ENCODE data around the gene GNAI2.

Gene GNAI2

GRCh38 chr3:50264964-50265485 is 29.0 kb downstream of the GNAI2 start:
- ATAC-seq = no peak
- no peak for TF ChIP-seq TOX (CRISPR knock-in tag; IDR thresholded peaks at IDR 0.05; ENCODE audit: borderline replicate concordance)
- TF ChIP-seq SNAI2 (CRISPR knock-in tag; IDR thresholded peaks at IDR 0.05) = no peak
- TF ChIP-seq, protein P1, sequence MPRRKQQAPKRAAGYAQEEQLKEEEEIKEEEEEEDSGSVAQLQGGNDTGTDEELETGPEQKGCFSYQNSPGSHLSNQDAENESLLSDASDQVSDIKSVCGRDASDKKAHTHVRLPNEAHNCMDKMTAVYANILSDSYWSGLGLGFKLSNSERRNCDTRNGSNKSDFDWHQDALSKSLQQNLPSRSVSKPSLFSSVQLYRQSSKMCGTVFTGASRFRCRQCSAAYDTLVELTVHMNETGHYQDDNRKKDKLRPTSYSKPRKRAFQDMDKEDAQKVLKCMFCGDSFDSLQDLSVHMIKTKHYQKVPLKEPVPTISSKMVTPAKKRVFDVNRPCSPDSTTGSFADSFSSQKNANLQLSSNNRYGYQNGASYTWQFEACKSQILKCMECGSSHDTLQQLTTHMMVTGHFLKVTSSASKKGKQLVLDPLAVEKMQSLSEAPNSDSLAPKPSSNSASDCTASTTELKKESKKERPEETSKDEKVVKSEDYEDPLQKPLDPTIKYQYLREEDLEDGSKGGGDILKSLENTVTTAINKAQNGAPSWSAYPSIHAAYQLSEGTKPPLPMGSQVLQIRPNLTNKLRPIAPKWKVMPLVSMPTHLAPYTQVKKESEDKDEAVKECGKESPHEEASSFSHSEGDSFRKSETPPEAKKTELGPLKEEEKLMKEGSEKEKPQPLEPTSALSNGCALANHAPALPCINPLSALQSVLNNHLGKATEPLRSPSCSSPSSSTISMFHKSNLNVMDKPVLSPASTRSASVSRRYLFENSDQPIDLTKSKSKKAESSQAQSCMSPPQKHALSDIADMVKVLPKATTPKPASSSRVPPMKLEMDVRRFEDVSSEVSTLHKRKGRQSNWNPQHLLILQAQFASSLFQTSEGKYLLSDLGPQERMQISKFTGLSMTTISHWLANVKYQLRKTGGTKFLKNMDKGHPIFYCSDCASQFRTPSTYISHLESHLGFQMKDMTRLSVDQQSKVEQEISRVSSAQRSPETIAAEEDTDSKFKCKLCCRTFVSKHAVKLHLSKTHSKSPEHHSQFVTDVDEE (CRISPR knock-in tag; IDR thresholded peaks at IDR 0.05) = no peak
- TF ChIP-seq BACH2 (CRISPR knock-in tag; IDR thresholded peaks at IDR 0.05; ENCODE audit: borderline replicate concordance) = no peak
- TF ChIP-seq ZFP3 (CRISPR knock-in tag; IDR thresholded peaks at IDR 0.05) = 0 out of 2 replicates have a peak, but pooled peaks have one; percentile 22
- no peak for TF ChIP-seq ZNF565 (CRISPR knock-in tag; conservative IDR thresholded peaks at IDR 0.05; ENCODE audit: low read depth)
- TF ChIP-seq ZC3H10 (CRISPR knock-in tag; IDR thresholded peaks at IDR 0.05) = no peak
- no peak for TF ChIP-seq ZNF8 (CRISPR knock-in tag; IDR thresholded peaks at IDR 0.05)

- TF ChIP-seq OSR1 (CRISPR knock-in tag; IDR thresholded peaks at IDR 0.05) (no peak), BACH2 (CRISPR knock-in tag; IDR thresholded peaks at IDR 0.05; ENCODE audit: borderline replicate concordance) (no peak), ZNF70 (CRISPR knock-in tag; IDR thresholded peaks at IDR 0.05) (no peak), GLIS3 (CRISPR knock-in tag; IDR thresholded peaks at IDR 0.05) (no peak), PPARA (CRISPR knock-in tag; IDR thresholded peaks at IDR 0.05; ENCODE audit: borderline replicate concordance) (no peak), PATZ1 (CRISPR knock-in tag; IDR thresholded peaks at IDR 0.05; ENCODE audit: borderline replicate concordance) (no peak)
These were observed 29.6 kb downstream of the GNAI2 start for GRCh38 chr3:50265571-50265970.

DNA sequence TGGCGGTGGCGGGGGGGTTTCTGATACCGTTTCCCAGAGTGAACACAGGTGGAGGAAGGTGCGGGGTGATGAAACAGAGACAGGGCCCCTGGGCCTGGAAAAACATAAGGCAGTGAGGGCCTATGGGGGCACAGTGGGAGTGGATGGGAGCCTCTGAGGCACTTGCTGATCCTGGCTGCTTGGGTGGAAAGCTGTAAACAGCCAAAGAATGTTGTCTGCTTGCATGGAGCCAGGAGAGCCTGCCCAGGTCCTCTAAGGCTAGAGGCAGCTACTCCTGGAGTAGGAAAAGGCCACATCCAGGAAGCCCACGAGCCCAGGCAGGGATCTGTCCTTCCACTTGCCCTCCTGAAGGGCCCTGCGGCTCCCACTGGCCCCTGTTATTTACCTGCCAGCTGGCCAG is 30.0 kb downstream of the GNAI2 start:
- ATAC-seq = no peak
- TF ChIP-seq ARNTL (CRISPR knock-in tag; IDR thresholded peaks at IDR 0.05; ENCODE audit: borderline replicate concordance, low read depth) = no peak

More at GRCh38 chr3:50265571-50265970, 29.6 kb downstream of the GNAI2 start:
- no peak for ATAC-seq

DNA sequence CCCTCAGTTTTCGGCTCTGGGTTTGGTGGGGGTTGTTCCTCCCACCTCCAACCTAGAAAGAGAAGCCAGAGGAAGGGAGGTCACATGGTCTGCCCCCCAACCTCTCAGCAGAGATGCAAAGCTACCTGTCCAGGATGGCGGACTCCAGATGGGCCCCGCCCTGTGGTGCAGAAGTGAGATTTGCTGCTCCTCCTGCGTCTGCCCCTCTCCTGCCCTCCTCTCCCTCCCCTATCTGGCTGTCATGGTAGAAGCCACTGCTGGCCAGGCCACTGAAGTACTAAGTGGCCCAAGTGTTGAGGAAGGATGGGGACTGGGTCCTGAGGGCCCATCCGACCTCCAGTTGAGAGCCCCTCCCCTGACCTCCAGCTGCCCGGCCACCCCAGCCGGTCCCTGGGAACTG is 30.8 kb downstream of the GNAI2 start:
- TF ChIP-seq ZNF8 (CRISPR knock-in tag; IDR thresholded peaks at IDR 0.05) = no peak
- no peak for TF ChIP-seq PPARA (CRISPR knock-in tag; IDR thresholded peaks at IDR 0.05; ENCODE audit: borderline replicate concordance)
- no peak for TF ChIP-seq ISL1 (CRISPR knock-in tag; IDR thresholded peaks at IDR 0.05)
- no peak for TF ChIP-seq RARB (CRISPR knock-in tag; IDR thresholded peaks at IDR 0.05)
- ATAC-seq = no peak

GRCh38 chr3:50267280-50267913 is 31.4 kb downstream of the GNAI2 start:
- 0 out of 3 replicates have a peak, but pooled peaks have one; percentile 2 for ATAC-seq
- TF ChIP-seq GLIS3 (CRISPR knock-in tag; IDR thresholded peaks at IDR 0.05) (no peak), ISL1 (CRISPR knock-in tag; IDR thresholded peaks at IDR 0.05) (no peak), PATZ1 (CRISPR knock-in tag; IDR thresholded peaks at IDR 0.05; ENCODE audit: borderline replicate concordance) (no peak), ESRRG (CRISPR knock-in tag; IDR thresholded peaks at IDR 0.05) (no peak), TOX (CRISPR knock-in tag; IDR thresholded peaks at IDR 0.05; ENCODE audit: borderline replicate concordance) (no peak), ZFP30 (CRISPR knock-in tag; IDR thresholded peaks at IDR 0.05) (no peak)
- TF ChIP-seq, protein P2, sequence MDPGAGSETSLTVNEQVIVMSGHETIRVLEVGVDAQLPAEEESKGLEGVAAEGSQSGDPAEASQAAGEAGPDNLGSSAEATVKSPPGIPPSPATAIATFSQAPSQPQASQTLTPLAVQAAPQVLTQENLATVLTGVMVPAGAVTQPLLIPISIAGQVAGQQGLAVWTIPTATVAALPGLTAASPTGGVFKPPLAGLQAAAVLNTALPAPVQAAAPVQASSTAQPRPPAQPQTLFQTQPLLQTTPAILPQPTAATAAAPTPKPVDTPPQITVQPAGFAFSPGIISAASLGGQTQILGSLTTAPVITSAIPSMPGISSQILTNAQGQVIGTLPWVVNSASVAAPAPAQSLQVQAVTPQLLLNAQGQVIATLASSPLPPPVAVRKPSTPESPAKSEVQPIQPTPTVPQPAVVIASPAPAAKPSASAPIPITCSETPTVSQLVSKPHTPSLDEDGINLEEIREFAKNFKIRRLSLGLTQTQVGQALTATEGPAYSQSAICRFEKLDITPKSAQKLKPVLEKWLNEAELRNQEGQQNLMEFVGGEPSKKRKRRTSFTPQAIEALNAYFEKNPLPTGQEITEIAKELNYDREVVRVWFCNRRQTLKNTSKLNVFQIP (CRISPR knock-in tag; IDR thresholded peaks at IDR 0.05; ENCODE audit: borderline replicate concordance, low read depth) = no peak

Data from SK-N-SH treated with all-trans-retinoic acid at 6 μM for 48 hours (cell line).